MM.1S (cell line): ENCODE data around the gene LYRM4.

Experiments used
- EZH2 ChIP-seq: fragments of 300-600 bp; sonication (generic); optimal IDR thresholded peaks from 2 replicates; pipeline ENCODE3; 2017; ENCODE audit warnings: low read depth, mild to moderate bottlenecking, antibody characterized with exemption, low read length, mixed read lengths
- EZH2phosphoT487 ChIP-seq: fragments of 300-600 bp; sonication (generic); IDR thresholded peaks from 2 replicates; pipeline ENCODE4 v1.6.1; 2018; ENCODE audit warnings: antibody characterized with exemption, low read length
- TF ChIP-seq, protein P1 (sequence below): fragments of 300-600 bp; sonication (generic); IDR thresholded peaks from 2 replicates; pipeline ENCODE4 v1.5.1; 2016; ENCODE audit warnings: antibody characterized with exemption, low read length, mixed read lengths

DNA sequence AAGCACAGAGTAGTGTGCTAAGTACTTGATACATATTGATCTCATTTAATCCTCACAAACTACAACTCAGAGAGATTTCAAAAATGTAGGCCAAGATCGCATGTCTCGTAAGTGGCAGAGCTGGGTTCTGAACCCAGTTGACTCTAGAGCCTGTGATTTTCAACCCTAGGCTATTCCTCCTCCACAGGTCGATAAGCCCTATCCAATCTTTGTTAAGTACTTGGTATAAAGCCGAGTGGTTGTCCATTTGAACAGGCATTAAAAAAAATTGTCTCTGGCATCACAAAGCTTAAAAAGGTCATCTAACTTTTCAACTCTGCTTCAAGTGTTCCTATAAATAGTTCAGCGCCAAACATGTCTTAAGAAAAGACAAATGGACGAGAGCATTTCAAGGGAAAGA lies 37.4 kb downstream of the LYRM4 start:
- no peak for TF ChIP-seq EZH2
- TF ChIP-seq, protein P1, sequence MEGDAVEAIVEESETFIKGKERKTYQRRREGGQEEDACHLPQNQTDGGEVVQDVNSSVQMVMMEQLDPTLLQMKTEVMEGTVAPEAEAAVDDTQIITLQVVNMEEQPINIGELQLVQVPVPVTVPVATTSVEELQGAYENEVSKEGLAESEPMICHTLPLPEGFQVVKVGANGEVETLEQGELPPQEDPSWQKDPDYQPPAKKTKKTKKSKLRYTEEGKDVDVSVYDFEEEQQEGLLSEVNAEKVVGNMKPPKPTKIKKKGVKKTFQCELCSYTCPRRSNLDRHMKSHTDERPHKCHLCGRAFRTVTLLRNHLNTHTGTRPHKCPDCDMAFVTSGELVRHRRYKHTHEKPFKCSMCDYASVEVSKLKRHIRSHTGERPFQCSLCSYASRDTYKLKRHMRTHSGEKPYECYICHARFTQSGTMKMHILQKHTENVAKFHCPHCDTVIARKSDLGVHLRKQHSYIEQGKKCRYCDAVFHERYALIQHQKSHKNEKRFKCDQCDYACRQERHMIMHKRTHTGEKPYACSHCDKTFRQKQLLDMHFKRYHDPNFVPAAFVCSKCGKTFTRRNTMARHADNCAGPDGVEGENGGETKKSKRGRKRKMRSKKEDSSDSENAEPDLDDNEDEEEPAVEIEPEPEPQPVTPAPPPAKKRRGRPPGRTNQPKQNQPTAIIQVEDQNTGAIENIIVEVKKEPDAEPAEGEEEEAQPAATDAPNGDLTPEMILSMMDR = no peak
- TF ChIP-seq EZH2phosphoT487 = no peak
